IPS-NIHi11 (cell line): ENCODE results near the gene ZBTB7C.

ENCODE experiments used
- DNase-seq: peaks from one replicate; pipeline ENCODE4 v3.0.0; 2012; ENCODE audit warnings: mixed read lengths, low spot score

Gene ZBTB7C

GRCh38 chr18:48216639-48217257, 192.4 kb downstream of the ZBTB7C start:
- no peak for DNase-seq

GRCh38 chr18:48215876-48216638, 193.1 kb downstream of the ZBTB7C start:
- DNase-seq = no peak

GRCh38 chr18:48213791-48214190, 195.4 kb downstream of the ZBTB7C start:
- DNase-seq = no peak

DNA sequence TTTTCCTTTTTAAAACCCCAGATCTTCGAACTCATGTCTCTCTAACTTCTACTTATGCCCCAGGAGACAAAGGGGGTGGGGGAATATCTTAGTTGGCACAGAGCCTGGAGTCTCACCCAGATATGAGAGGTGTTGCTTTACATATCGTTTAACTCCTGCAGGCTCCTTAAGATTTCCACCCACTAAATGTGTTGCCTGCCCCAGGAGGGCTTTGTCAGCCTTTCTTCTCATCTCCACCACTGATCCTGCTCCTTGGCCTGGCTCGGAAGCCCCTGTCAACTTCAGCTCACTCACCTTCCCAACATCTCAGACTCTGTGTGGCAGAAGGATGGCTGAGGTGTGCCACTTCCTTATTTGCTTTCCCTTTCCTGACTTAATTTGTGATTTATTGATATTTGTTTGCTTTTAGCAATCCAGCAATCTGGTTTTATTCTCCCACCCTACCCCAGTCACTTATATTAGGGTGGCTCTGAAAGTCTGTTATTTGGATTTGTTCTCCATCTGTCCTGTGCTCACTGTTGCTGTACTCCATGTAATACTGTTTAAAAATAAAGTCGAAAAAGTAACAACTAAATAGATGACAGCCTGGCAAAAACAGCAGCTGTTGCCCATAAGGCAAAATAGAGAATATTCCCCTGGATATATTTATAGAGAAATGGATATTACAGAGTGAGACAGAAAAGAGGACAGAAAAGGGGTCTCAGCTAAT, 200.6 kb downstream of the ZBTB7C start:
- no peak for DNase-seq

DNA sequence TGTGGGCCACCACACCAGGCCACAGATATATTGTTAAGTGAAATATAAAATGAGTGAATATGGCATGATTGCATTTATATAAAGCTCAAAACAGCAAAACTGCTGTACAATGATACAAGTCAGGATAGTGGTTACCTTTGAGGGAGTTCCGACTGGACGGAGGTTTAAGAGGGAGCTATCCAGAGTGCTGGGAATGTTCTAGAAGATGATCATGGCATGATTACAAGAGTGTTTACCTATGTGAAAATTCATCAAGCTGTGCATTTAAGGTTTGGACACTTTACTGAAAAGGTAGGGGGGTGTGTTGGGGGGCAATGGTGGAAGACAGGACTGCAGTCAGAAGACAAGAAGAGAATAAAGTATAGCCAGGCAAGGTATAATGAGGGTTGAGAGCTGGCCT, 201.4 kb downstream of the ZBTB7C start:
- DNase-seq = no peak

- DNase-seq = no peak
Measured at GRCh38 chr18:48206887-48207286, 202.3 kb downstream of the ZBTB7C start.

GRCh38 chr18:48203961-48204666, 205.1 kb downstream of the ZBTB7C start:
- no peak for DNase-seq

DNA sequence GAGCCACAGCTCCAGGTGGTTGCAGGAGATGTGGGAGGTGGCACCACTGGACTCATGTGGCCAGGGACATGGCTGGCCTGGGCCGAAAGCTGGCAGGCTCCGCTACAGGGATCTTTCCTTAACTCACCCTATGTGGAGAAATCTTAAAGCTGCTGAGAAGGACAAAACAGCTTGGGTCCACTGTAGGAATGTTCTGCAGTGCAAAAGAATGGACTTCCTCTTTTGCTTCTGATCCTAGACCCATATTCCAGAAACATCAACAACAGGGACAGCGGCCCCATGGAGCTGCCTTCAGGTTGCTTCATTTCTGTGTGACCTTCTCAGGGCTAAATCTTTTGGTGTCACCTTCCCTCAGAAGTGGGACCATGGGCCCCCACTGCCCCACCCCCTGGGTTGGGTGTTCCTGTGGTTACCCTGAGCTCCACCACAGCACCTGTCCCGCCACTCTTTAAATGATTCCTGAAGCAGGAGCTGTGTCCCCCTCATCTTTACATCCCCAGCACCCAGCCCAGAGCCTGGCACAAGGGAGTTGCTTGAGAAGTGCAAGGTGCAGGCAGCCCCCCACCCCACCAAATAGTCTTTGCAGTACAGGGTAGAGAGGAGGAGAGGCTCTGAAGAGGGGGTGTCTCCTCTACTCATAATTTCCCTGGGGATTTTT, 205.8 kb downstream of the ZBTB7C start:
- DNase-seq = no peak

DNA sequence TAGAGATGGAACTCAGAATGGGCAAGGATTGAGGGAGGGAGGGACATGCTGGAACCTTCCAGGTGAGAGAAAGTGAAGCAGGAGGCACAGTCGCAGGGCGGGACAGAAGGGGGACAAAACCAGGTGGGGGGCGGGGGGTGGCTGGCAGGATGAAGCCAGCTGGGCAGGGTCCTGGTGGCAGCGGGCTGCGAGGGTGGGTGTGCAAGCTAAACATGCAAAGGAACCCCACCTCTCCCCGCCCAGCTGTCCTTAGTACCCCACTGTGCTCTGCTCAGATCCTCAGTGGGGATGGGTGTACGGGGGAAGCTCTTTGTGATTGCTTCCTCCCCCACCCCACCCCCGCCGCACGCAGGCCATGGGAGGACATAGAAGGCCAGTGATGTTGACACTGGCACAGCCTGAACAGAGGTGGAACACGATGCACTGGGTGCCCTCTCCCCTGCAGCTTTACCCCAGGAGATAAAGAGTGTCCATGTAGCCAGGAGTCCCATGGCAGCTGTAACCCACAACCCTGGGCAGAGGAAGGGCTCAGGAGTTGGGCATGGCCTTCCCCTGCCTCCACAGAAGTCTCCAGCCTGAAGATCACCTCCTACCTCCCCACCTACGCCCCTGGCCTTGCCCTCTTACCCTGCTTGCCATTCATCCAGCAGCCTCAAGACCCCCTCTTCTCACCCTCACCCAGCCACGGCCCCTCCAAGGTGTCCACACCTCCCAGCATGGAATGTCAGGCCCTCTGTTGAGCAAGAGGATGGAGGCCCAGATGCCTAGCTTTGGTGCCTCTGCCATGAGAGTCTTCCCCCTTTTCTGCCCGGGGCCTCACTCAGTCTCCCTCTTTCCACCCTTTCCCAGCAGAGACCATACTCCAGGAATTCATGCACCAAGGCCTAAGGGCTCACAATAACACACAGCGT, 206.6 kb downstream of the ZBTB7C start:
- DNase-seq = no peak

DNA sequence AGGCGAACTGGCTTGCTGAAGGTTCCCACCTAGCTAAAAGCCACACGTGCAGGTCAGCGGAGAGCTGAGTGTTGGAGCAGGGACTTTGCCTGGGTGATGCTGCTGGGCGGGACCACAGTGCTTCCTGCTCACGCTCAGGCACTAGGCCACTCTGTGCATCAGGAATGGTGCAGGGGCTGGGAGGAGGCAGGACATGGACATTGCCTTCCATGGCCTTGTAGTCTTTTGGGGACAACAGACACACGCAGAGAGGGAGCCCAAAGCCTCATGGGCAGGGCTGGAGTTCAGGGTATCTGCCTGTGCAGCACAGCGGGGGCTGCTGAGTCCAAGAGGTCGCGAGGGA, 207.2 kb downstream of the ZBTB7C start:
- no peak for DNase-seq

DNA sequence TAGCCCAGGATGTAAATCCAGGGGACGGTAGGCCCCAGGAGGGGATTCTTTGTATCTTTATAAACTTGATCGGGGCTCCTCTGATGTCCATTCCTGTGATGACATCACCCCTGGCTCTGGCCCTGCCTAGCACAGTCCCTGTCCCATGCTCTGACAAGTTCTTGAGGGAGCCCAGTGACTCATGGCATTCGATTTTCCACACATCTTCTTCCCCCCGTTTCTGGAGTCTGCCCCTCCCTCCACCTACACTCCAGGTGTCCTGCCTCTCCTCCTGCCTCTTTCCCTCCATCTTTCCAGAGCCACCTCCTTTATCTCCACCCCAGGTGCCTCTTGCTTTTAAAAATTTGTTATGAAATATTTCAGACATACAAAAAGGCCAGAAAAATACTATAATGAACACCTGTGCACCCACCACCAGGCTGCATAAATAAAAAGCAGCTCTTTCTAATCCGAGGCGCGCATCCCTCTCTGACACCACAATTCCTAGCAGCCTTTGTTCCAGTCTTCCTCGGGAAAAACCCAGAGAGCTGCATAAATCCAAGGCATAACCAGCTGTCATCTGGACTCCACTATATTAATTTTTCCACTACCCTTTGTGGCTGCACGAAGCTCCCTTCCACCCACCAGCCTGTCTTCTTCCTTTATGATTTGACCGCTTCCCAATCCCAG, 207.7 kb downstream of the ZBTB7C start:
- DNase-seq = no peak

DNA sequence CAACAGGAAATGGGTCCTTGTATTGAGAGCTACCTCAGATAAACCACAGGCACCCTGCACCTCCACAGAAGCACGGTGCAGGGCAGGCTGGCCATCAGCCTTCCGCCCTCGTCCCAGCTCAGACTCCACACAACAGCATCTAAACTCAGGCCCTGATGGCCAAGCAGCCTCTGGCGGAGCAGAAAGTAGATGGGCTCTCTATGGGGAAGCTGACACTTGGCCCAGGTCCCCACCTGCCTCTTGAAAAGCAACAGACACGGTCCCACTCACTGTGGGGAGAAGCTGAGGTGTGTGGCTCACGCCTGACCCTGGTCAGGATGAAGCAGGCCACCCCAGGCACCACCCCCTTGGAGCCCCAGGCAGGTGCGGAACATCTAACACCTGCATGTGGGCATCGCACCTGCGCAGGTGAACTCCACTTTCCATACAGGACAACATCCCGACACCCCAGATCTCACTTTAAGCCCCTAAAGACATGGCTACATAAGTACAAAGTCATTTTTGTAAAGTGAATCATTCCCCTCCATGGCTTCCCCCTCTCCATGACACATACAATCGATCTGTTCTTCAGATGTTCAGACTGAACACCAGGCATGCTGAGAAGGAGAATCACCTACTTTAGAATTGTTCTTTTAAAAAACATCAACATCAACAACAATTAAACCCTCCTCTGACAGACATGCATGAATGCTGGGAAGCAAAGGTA, 208.4 kb downstream of the ZBTB7C start:
- DNase-seq = no peak

DNA sequence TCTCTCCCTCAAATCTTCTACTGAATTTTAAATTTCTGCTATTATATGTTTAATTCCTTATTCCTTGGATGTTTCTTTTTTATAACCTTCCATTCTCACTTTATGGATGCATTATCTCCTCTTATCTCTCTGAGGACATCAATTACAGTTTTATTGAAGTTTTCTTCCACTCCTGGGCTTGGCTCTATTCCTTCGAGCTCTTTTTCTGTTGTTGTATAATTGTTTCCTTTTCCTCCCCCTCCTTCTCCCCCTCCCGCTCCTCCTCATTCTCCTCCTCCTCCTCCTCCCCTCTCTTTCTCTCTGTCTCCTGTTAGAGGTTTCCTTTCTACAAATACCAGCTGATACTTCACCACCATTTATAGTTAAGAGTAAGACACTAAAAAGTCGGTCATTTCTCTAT, 209.8 kb downstream of the ZBTB7C start:
- DNase-seq = no peak

DNA sequence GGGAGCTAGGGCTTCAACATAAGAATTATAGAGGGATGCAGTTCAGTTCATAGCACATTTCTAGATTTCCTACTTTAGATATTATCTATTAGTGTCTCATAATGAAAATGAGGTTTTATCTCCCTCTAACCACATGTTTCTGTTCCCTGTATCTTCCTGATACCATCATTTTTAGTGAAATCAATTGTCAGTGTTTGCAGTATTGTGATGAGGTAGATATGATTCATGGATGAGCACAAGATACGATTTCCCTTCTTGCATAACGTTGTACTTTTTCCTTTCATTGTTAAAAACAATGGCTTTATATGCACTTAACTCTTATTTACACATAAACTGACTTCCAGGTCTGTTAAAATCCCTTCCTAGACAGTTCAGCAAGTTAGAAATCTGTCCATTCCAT, 211.4 kb downstream of the ZBTB7C start:
- no peak for DNase-seq

- no peak for DNase-seq
Measured at GRCh38 chr18:48195787-48196186, 213.4 kb downstream of the ZBTB7C start.

- DNase-seq = no peak
Measured at GRCh38 chr18:48194591-48195181, 214.5 kb downstream of the ZBTB7C start.

DNA sequence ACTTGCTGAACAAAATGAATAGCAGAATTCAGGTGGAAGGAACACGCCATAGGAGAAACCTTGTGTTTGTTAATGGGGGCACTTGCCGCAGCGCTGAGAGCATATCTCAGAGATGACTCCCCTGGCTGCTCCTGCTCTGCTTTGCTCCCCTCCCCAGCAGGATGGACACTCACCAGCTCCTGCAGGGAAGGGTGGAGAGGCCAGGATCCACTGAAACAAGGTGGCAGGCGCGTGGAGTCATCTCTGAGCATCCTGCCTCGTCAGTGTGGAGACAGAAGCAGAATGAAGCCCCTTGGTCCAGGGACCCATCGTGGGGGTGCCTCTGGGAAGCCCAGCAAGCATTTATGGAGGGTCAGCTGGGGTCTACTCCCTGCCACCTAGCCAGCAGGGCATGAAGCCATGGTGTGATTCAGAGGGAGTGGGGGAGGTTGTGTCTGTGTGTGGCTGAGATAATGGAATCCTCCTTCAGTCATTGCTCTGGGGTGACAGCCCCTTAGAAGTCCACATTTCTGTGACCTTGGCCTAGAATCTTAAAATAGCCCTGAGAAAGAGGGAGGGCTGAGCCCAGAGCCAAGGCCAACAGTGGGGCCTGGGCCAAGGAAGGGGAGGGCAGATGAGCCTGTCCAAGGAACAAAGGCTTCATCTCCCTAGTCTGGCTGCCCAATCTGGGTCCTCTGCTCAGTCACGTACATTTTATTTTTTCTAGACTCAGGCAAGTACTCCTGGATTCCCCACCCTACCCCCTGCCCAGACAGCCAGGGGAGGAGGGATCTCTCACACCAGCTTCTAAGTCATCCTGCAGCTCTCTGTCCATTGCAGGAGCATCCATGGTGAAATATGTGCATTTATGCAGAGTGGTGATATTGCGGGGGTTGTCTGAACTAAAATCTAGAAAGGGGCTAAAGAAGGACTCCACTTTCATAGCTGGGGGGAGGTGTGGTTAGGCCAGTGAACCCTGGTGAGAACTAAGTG, 215.4 kb downstream of the ZBTB7C start:
- DNase-seq = no peak

DNA sequence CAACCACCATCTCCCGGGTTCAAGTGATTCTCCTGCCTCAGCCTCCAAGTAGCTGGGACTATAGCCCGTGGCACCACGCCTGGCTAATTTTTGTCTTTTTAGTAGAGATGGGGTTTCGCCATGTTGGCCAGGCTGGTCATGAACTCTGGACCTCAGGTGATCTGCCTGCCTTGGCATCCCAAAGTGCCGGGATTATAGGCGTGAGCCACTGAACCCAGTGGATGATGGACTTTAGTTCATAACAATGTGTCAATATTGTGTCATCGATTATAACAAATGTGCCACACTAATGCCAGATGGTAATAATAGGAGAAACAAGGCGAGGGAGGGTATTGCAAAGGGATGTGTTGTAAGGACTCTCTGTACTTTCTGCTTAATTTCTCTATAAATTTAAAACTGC, 216.6 kb downstream of the ZBTB7C start:
- no peak for DNase-seq
